Sciatic nerve (tissue), 2 donors: ENCODE data around the gene B4GALT2. TPM values are rescaled to one million over a fixed set of nuclear protein-coding genes. Genes with fewer than 3 reads are reported as not detected.

Experiments used
- ATAC-seq: fragments of 200-7000 bp; cut with Tn5 transposase; one replicate; pipeline ENCODE4 v1.9.1; 2020; ENCODE audit warnings: mild to moderate bottlenecking, moderate library complexity
- DNase-seq: peaks from one replicate; pipeline ENCODE4 v3.0.0-alpha.2; 2020; ENCODE audit warnings: low spot score
- intact Hi-C: fragments of 100-400 bp; cut with DNase I; formaldehyde crosslinking; loops from one replicate; pipeline ENCODE4 v1.14.2; 2022
- total RNA-seq: library from RNA; stranded (reverse); fragmentation: NEBNext Ultra II Directional; extraction: Animal tissue kit (Norgen Biotek cat#: 25700); gene quantifications from one replicate; pipeline ENCODE4 v1.2.1, GENCODE V29; 2021
- donor health status: DM: no; HTN: no; CAD: no.
- donor health status: DM: no; HTN: no; CAD: no.

Gene B4GALT2
- total RNA-seq, 1 donor from 2014 or later: 26.5 TPM

- ATAC-seq (no peak), DNase-seq (no peak)
- intact Hi-C loops: no loop called here
Measured at GRCh38 chr1:43944860-43945259, 34.1 kb upstream of the B4GALT2 start.

GRCh38 chr1:43945674-43946235 lies 33.3 kb upstream of the B4GALT2 start:
- no peak for DNase-seq
- no peak for ATAC-seq
- intact Hi-C loops: no loop called here

- intact Hi-C loops: no loop called here
- peak; percentile 96 for DNase-seq
- ATAC-seq: peak; percentile 98
Measured at GRCh38 chr1:43946236-43947060, 32.6 kb upstream of the B4GALT2 start, which contains the start of gene IPO13. IPO13 (plus strand) TSS chr1:43946950; CDS start chr1:43947601, 651 bp downstream.

- DNase-seq (no peak), ATAC-seq (no peak)
- intact Hi-C loops: no loop called here
Measured at GRCh38 chr1:43947061-43947873, 31.7 kb upstream of the B4GALT2 start.

- ATAC-seq: no peak
- intact Hi-C loops: no loop called here
- DNase-seq: no peak
Measured at GRCh38 chr1:43947874-43948437, 31.1 kb upstream of the B4GALT2 start.

- intact Hi-C loops: no loop called here
- DNase-seq (no peak), ATAC-seq (no peak)
Measured at GRCh38 chr1:43949678-43950077, 29.3 kb upstream of the B4GALT2 start.

- ATAC-seq: no peak
- no peak for DNase-seq
- intact Hi-C loops: no loop called here
Measured at GRCh38 chr1:43951021-43951985, 27.7 kb upstream of the B4GALT2 start.

- intact Hi-C loops: no loop called here
- no peak for ATAC-seq
Measured at GRCh38 chr1:43952731-43953346, 26.2 kb upstream of the B4GALT2 start.

GRCh38 chr1:43953361-43953760 lies 25.6 kb upstream of the B4GALT2 start:
- no peak for ATAC-seq
- no peak for DNase-seq
- intact Hi-C loops: no loop called here

More at GRCh38 chr1:43952731-43953346, 26.2 kb upstream of the B4GALT2 start:
- DNase-seq: no peak

GRCh38 chr1:43954036-43954435 lies 25.0 kb upstream of the B4GALT2 start:
- ATAC-seq (no peak), DNase-seq (no peak)
- intact Hi-C loops: no loop called here

GRCh38 chr1:43956234-43956633 lies 22.8 kb upstream of the B4GALT2 start:
- DNase-seq (no peak), ATAC-seq (no peak)
- intact Hi-C loops: no loop called here

GRCh38 chr1:43957407-43958040 lies 21.5 kb upstream of the B4GALT2 start:
- no peak for DNase-seq
- intact Hi-C loops: no loop called here
- ATAC-seq: no peak

- intact Hi-C loops: no loop called here
- ATAC-seq: peak; percentile 27
- DNase-seq: no peak
Measured at GRCh38 chr1:43958351-43959255, 20.4 kb upstream of the B4GALT2 start.

- intact Hi-C loops: no loop called here
Measured at GRCh38 chr1:43960798-43961197, 18.2 kb upstream of the B4GALT2 start.

GRCh38 chr1:43961692-43962091 lies 17.3 kb upstream of the B4GALT2 start:
- DNase-seq (no peak), ATAC-seq (no peak)
- intact Hi-C loops: no loop called here

More at GRCh38 chr1:43960798-43961197, 18.2 kb upstream of the B4GALT2 start:
- no peak for ATAC-seq
- no peak for DNase-seq

- ATAC-seq (no peak), DNase-seq (no peak)
- intact Hi-C loops: no loop called here
Measured at GRCh38 chr1:43962324-43962723, 16.7 kb upstream of the B4GALT2 start.
